Measurements from ENCODE around the gene SLC6A5. TPM values are rescaled to one million over a fixed set of nuclear protein-coding genes. Genes with fewer than 3 reads are reported as not detected.

SLC6A5 gene
- total RNA-seq, 3 donors from 2014 or later: not detected

- no peaks in the 10 kb centered on the region for H3K9me3 ChIP-seq
- intact Hi-C loops (cut with DNase I; ENCODE audit: low total_unique reads): no loop called here
- H3K27me3 ChIP-seq: peaks cover 9 to 78% of the 10 kb centered on the region in 2 donors
- DNase-seq (ENCODE audit: low spot score in 2 of 2): no peak
- H3K27ac ChIP-seq: no peak overlapping the region
- no peak overlapping the region for H3K4me3 ChIP-seq
- no peaks in the 10 kb centered on the region for H3K36me3 ChIP-seq
- no peaks in the 10 kb centered on the region for H3K4me1 ChIP-seq
- TF ChIP-seq CTCF (IDR thresholded peaks at IDR 0.05): no peak
- no peak for TF ChIP-seq POLR2AphosphoS5 (IDR thresholded peaks at IDR 0.05)
- no peak for TF ChIP-seq POLR2A (IDR thresholded peaks at IDR 0.05)
Measured at GRCh38 chr11:20597680-20598484, 1.5 kb upstream of the SLC6A5 start.

- Histone ChIP-seq H3K27ac (no peak overlapping the region), H3K9me3 (no peaks in the 10 kb centered on the region), H3K4me3 (no peak overlapping the region), H3K36me3 (no peaks in the 10 kb centered on the region), H3K4me1 (no peaks in the 10 kb centered on the region), H3K27me3 (peaks cover 9 to 84% of the 10 kb centered on the region in 2 donors)
- no peak for DNase-seq (ENCODE audit: low spot score in 2 of 2)
- intact Hi-C loops (cut with DNase I; ENCODE audit: low total_unique reads): no loop called here
- TF ChIP-seq CTCF (IDR thresholded peaks at IDR 0.05) (no peak), POLR2AphosphoS5 (IDR thresholded peaks at IDR 0.05) (no peak), POLR2A (IDR thresholded peaks at IDR 0.05) (no peak)
Measured at GRCh38 chr11:20598492-20598891, 916 bp upstream of the SLC6A5 start.

- H3K9me3 ChIP-seq: no peaks in the 10 kb centered on the region
- intact Hi-C loops (cut with DNase I; ENCODE audit: low total_unique reads): no loop called here
- peaks cover 9 to 99% of the 10 kb centered on the region in 2 donors for H3K27me3 ChIP-seq
Measured at GRCh38 chr11:20600020-20600346, 575 bp downstream of the SLC6A5 start.

GRCh38 chr11:20600551-20600950 lies 1.1 kb downstream of the SLC6A5 start:
- Histone ChIP-seq H3K9me3 (no peaks in the 10 kb centered on the region), H3K27ac (no peak overlapping the region), H3K36me3 (no peaks in the 10 kb centered on the region), H3K27me3 (peaks cover 9 to 99% of the 10 kb centered on the region in 2 donors), H3K4me3 (no peak overlapping the region), H3K4me1 (no peaks in the 10 kb centered on the region)
- no peak for DNase-seq (ENCODE audit: low spot score in 2 of 2)
- no peak for TF ChIP-seq POLR2A (IDR thresholded peaks at IDR 0.05)
- TF ChIP-seq POLR2AphosphoS5 (IDR thresholded peaks at IDR 0.05): no peak
- no peak for TF ChIP-seq CTCF (IDR thresholded peaks at IDR 0.05)
- intact Hi-C loops (cut with DNase I; ENCODE audit: low total_unique reads): no loop called here

More at GRCh38 chr11:20600020-20600346, 575 bp downstream of the SLC6A5 start:
- DNase-seq (ENCODE audit: low spot score in 2 of 2): no peak
- no peaks in the 10 kb centered on the region for H3K36me3 ChIP-seq
- TF ChIP-seq POLR2AphosphoS5 (IDR thresholded peaks at IDR 0.05): no peak
- TF ChIP-seq POLR2A (IDR thresholded peaks at IDR 0.05): no peak
- TF ChIP-seq CTCF (IDR thresholded peaks at IDR 0.05): no peak
- H3K27ac ChIP-seq: no peak overlapping the region
- H3K4me3 ChIP-seq: no peak overlapping the region
- H3K4me1 ChIP-seq: no peaks in the 10 kb centered on the region

GRCh38 chr11:20601221-20601914 lies 2.0 kb downstream of the SLC6A5 start:
- no peaks in the 10 kb centered on the region for H3K36me3 ChIP-seq
- H3K27ac ChIP-seq: no peak overlapping the region
- intact Hi-C loops (cut with DNase I; ENCODE audit: low total_unique reads): no loop called here
- TF ChIP-seq POLR2AphosphoS5 (IDR thresholded peaks at IDR 0.05) (no peak), POLR2A (IDR thresholded peaks at IDR 0.05) (no peak), CTCF (IDR thresholded peaks at IDR 0.05) (no peak)
- H3K9me3 ChIP-seq: no peaks in the 10 kb centered on the region
- no peak for DNase-seq (ENCODE audit: low spot score in 2 of 2)
- H3K4me1 ChIP-seq: no peaks in the 10 kb centered on the region
- peaks cover 9 to 99% of the 10 kb centered on the region in 2 donors for H3K27me3 ChIP-seq
- H3K4me3 ChIP-seq: no peak overlapping the region
